ES-I3 (cell line): ENCODE data around the gene LENG1.
"Not testable (repeated sequence)": the region's sequence is repeated elsewhere in the genome, so short reads cannot be mapped to it uniquely, and the experiment has no call there.

Source experiments
- H3K36me3 ChIP-seq: 2 replicates; pipeline ENCODE4 v1.6.1; 2013; ENCODE audit warnings: mild to moderate bottlenecking, low read length, control low read depth, moderate library complexity; ENCODE audit not compliant: insufficient read depth
- H3K4me1 ChIP-seq: 2 replicates; pipeline ENCODE4 v1.6.1; 2013; ENCODE audit warnings: mild to moderate bottlenecking, control low read depth, low read length; ENCODE audit not compliant: insufficient read depth
- H3K9ac ChIP-seq: 2 replicates; pipeline ENCODE4 v1.6.1; 2013; ENCODE audit warnings: low read depth, mild to moderate bottlenecking, low read length, moderate library complexity
- H3K9me3 ChIP-seq: 2 replicates; pipeline ENCODE4 v1.6.1; 2013; ENCODE audit warnings: mild to moderate bottlenecking, low read length, moderate library complexity; ENCODE audit not compliant: control insufficient read depth, insufficient read depth

LENG1 gene

GRCh38 chr19:54179921-54180461 is 20.5 kb upstream of the LENG1 start:
- Histone ChIP-seq H3K36me3 (peaks cover 6% of the 10 kb centered on the region; the same call in 1 of the 2 replicates), H3K4me1 (no peaks in the 10 kb centered on the region), H3K9me3 (no peaks in the 10 kb centered on the region), H3K9ac (no peak overlapping the region)

GRCh38 chr19:54179262-54179852 is 19.8 kb upstream of the LENG1 start:
- no peak overlapping the region for H3K9ac ChIP-seq
- H3K4me1 ChIP-seq: no peaks in the 10 kb centered on the region; the same call in 1 of the 2 replicates
- H3K36me3 ChIP-seq: peaks cover 6% of the 10 kb centered on the region; the same call in 1 of the 2 replicates

GRCh38 chr19:54178581-54179261 is 19.2 kb upstream of the LENG1 start:
- Histone ChIP-seq H3K9me3 (no peaks in the 10 kb centered on the region), H3K36me3 (peaks cover 4% of the 10 kb centered on the region; the same call in 1 of the 2 replicates), H3K4me1 (no peaks in the 10 kb centered on the region; the same call in 1 of the 2 replicates), H3K9ac (no peak overlapping the region)

More at GRCh38 chr19:54179262-54179852, 19.8 kb upstream of the LENG1 start:
- H3K9me3 ChIP-seq: no peaks in the 10 kb centered on the region

- Histone ChIP-seq H3K4me1 (peaks cover 5% of the 10 kb centered on the region; the same call in 1 of the 2 replicates), H3K36me3 (0 out of 2 replicates have a peak, but pooled peaks cover 3% of the 10 kb centered on the region), H3K9me3 (no peaks in the 10 kb centered on the region), H3K9ac (peak overlapping the region; percentile 72; the same call in 1 of the 2 replicates)
Observed at GRCh38 chr19:54173951-54174834, 14.7 kb upstream of the LENG1 start.

GRCh38 chr19:54173359-54173699 is 13.8 kb upstream of the LENG1 start:
- H3K9me3 ChIP-seq: no peaks in the 10 kb centered on the region
- peaks cover 5% of the 10 kb centered on the region; the same call in 1 of the 2 replicates for H3K4me1 ChIP-seq
- 0 out of 2 replicates have a peak, but pooled peaks cover 2% of the 10 kb centered on the region for H3K36me3 ChIP-seq
- peak overlapping the region; percentile 72; the same call in 1 of the 2 replicates for H3K9ac ChIP-seq

GRCh38 chr19:54172471-54173358 is 13.2 kb upstream of the LENG1 start, which contains the start of gene TMC4:
TMC4 (minus strand) TSS chr19:54173160; CDS start chr19:54173117, 43 bp downstream.
- Histone ChIP-seq H3K9ac (peak within 1 kb of the TSS; percentile 72), H3K36me3 (no peaks in the 10 kb centered on the region), H3K9me3 (no peaks in the 10 kb centered on the region)

GRCh38 chr19:54171736-54172431 is 12.4 kb upstream of the LENG1 start:
- not testable (repeated sequence) for H3K9ac ChIP-seq, H3K36me3 ChIP-seq, H3K4me1 ChIP-seq, H3K9me3 ChIP-seq

More at GRCh38 chr19:54172471-54173358, 13.2 kb upstream of the LENG1 start, which contains the start of gene TMC4:
- H3K4me1 ChIP-seq: peaks cover 5% of the 10 kb centered on the region; the same call in 1 of the 2 replicates

GRCh38 chr19:54169149-54169740 is 9.7 kb upstream of the LENG1 start:
- no peak overlapping the region for H3K9ac ChIP-seq
- H3K4me1 ChIP-seq: peaks cover 5% of the 10 kb centered on the region; the same call in 1 of the 2 replicates
- no peaks in the 10 kb centered on the region for H3K9me3 ChIP-seq
- no peaks in the 10 kb centered on the region for H3K36me3 ChIP-seq

- Histone ChIP-seq H3K4me1 (peaks cover 5% of the 10 kb centered on the region; the same call in 1 of the 2 replicates), H3K36me3 (no peaks in the 10 kb centered on the region), H3K9me3 (no peaks in the 10 kb centered on the region), H3K9ac (no peak overlapping the region; the same call in 1 of the 2 replicates)
Observed at GRCh38 chr19:54168174-54168917, 8.8 kb upstream of the LENG1 start.

- peaks cover 3% of the 10 kb centered on the region for H3K4me1 ChIP-seq
Observed at GRCh38 chr19:54165222-54165621, 5.7 kb upstream of the LENG1 start.

GRCh38 chr19:54164369-54165068 is 5.0 kb upstream of the LENG1 start:
- Histone ChIP-seq H3K9me3 (no peaks in the 10 kb centered on the region), H3K9ac (peak overlapping the region; percentile 32; the same call in 1 of the 2 replicates), H3K4me1 (peaks cover 3% of the 10 kb centered on the region), H3K36me3 (no peaks in the 10 kb centered on the region)

More at GRCh38 chr19:54165222-54165621, 5.7 kb upstream of the LENG1 start:
- no peaks in the 10 kb centered on the region for H3K9me3 ChIP-seq
- no peaks in the 10 kb centered on the region for H3K36me3 ChIP-seq
- H3K9ac ChIP-seq: no peak overlapping the region
